Measurements from ENCODE around the gene FAM20A.

The FAM20A gene

GRCh38 chr17:68570526-68570925 is 30.6 kb downstream of the FAM20A start:
- Histone ChIP-seq H3K27me3 (ENCODE audit: insufficient read depth, low read length, poor library complexity, severe bottlenecking) (no peaks in the 10 kb centered on the region), H3K79me2 (ENCODE audit: insufficient read depth, low read length) (no peaks in the 10 kb centered on the region), H3K36me3 (ENCODE audit: insufficient read depth, low read length) (no peaks in the 10 kb centered on the region), H3K9ac (ENCODE audit: low read depth, low read length, poor library complexity, severe bottlenecking) (no peak overlapping the region), H2AFZ (ENCODE audit: low read length) (no peak overlapping the region), H3K4me2 (ENCODE audit: low read depth, low read length, poor library complexity, severe bottlenecking) (no peak overlapping the region), H3K9me3 (ENCODE audit: insufficient read depth, low read depth, low read length) (no peaks in the 10 kb centered on the region), H3K4me1 (ENCODE audit: insufficient read depth, low read length, poor library complexity, severe bottlenecking) (no peaks in the 10 kb centered on the region), H4K20me1 (ENCODE audit: insufficient read depth, low read length, poor library complexity, severe bottlenecking) (no peaks in the 10 kb centered on the region), H3K4me3 (ENCODE audit: low read length, poor library complexity, severe bottlenecking) (no peak overlapping the region), H3F3A (ENCODE audit: low read depth) (no peaks in the 10 kb centered on the region), H3K9me2 (replicated peaks; ENCODE audit: low read depth, low read length) (no peaks in the 10 kb centered on the region)
- TF ChIP-seq CTCF (conservative IDR thresholded peaks at IDR 0.05; ENCODE audit: low read length) (no peak), EZH2phosphoT487 (IDR thresholded peaks at IDR 0.05; ENCODE audit: borderline replicate concordance) (no peak)

GRCh38 chr17:68569346-68569745 is 31.8 kb downstream of the FAM20A start:
- no peaks in the 10 kb centered on the region for H4K20me1 ChIP-seq (ENCODE audit: insufficient read depth, low read length, poor library complexity, severe bottlenecking)
- no peaks in the 10 kb centered on the region for H3F3A ChIP-seq (ENCODE audit: low read depth)
- H3K9ac ChIP-seq (ENCODE audit: low read depth, low read length, poor library complexity, severe bottlenecking): no peak overlapping the region
- TF ChIP-seq CTCF (conservative IDR thresholded peaks at IDR 0.05; ENCODE audit: low read length) (no peak), EZH2phosphoT487 (IDR thresholded peaks at IDR 0.05; ENCODE audit: borderline replicate concordance) (no peak)
- H3K9me2 ChIP-seq (replicated peaks; ENCODE audit: low read depth, low read length): no peaks in the 10 kb centered on the region
- no peaks in the 10 kb centered on the region for H3K4me1 ChIP-seq (ENCODE audit: insufficient read depth, low read length, poor library complexity, severe bottlenecking)
- no peak overlapping the region for H2AFZ ChIP-seq (ENCODE audit: low read length)
- no peaks in the 10 kb centered on the region for H3K9me3 ChIP-seq (ENCODE audit: insufficient read depth, low read depth, low read length)
- no peak overlapping the region for H3K4me2 ChIP-seq (ENCODE audit: low read depth, low read length, poor library complexity, severe bottlenecking)
- no peaks in the 10 kb centered on the region for H3K79me2 ChIP-seq (ENCODE audit: insufficient read depth, low read length)
- no peaks in the 10 kb centered on the region for H3K36me3 ChIP-seq (ENCODE audit: insufficient read depth, low read length)
- no peaks in the 10 kb centered on the region for H3K27me3 ChIP-seq (ENCODE audit: insufficient read depth, low read length, poor library complexity, severe bottlenecking)
- no peak overlapping the region for H3K4me3 ChIP-seq (ENCODE audit: low read length, poor library complexity, severe bottlenecking)

GRCh38 chr17:68568581-68568980 is 32.6 kb downstream of the FAM20A start:
- Histone ChIP-seq H3K4me1 (ENCODE audit: insufficient read depth, low read length, poor library complexity, severe bottlenecking) (no peaks in the 10 kb centered on the region), H4K20me1 (ENCODE audit: insufficient read depth, low read length, poor library complexity, severe bottlenecking) (no peaks in the 10 kb centered on the region), H3K9ac (ENCODE audit: low read depth, low read length, poor library complexity, severe bottlenecking) (no peak overlapping the region), H3K4me3 (ENCODE audit: low read length, poor library complexity, severe bottlenecking) (no peak overlapping the region), H3K27me3 (ENCODE audit: insufficient read depth, low read length, poor library complexity, severe bottlenecking) (no peaks in the 10 kb centered on the region), H3F3A (ENCODE audit: low read depth) (no peaks in the 10 kb centered on the region), H3K36me3 (ENCODE audit: insufficient read depth, low read length) (no peaks in the 10 kb centered on the region), H2AFZ (ENCODE audit: low read length) (no peak overlapping the region), H3K9me2 (replicated peaks; ENCODE audit: low read depth, low read length) (no peaks in the 10 kb centered on the region), H3K4me2 (ENCODE audit: low read depth, low read length, poor library complexity, severe bottlenecking) (no peak overlapping the region), H3K79me2 (ENCODE audit: insufficient read depth, low read length) (no peaks in the 10 kb centered on the region), H3K9me3 (ENCODE audit: insufficient read depth, low read depth, low read length) (no peaks in the 10 kb centered on the region)
- TF ChIP-seq EZH2phosphoT487 (IDR thresholded peaks at IDR 0.05; ENCODE audit: borderline replicate concordance): no peak
- no peak for TF ChIP-seq CTCF (conservative IDR thresholded peaks at IDR 0.05; ENCODE audit: low read length)
